Measurements from ENCODE around the gene MYOD1. TPM values are rescaled to one million over a fixed set of nuclear protein-coding genes. Genes with fewer than 3 reads are reported as not detected.

Gene MYOD1
- polyA plus RNA-seq, 1 experiment: not detected

GRCh38 chr11:17730137-17730536, 10.8 kb downstream of the MYOD1 start:
- Histone ChIP-seq H3K36me3 (ENCODE audit: control insufficient read depth, insufficient read depth, low read length) (no peaks in the 10 kb centered on the region), H3K4me3 (ENCODE audit: low read depth, low read length) (no peak overlapping the region), H3K27me3 (ENCODE audit: control insufficient read depth, insufficient read depth, low read length) (peaks cover 16% of the 10 kb centered on the region)
- TF ChIP-seq, protein P1, sequence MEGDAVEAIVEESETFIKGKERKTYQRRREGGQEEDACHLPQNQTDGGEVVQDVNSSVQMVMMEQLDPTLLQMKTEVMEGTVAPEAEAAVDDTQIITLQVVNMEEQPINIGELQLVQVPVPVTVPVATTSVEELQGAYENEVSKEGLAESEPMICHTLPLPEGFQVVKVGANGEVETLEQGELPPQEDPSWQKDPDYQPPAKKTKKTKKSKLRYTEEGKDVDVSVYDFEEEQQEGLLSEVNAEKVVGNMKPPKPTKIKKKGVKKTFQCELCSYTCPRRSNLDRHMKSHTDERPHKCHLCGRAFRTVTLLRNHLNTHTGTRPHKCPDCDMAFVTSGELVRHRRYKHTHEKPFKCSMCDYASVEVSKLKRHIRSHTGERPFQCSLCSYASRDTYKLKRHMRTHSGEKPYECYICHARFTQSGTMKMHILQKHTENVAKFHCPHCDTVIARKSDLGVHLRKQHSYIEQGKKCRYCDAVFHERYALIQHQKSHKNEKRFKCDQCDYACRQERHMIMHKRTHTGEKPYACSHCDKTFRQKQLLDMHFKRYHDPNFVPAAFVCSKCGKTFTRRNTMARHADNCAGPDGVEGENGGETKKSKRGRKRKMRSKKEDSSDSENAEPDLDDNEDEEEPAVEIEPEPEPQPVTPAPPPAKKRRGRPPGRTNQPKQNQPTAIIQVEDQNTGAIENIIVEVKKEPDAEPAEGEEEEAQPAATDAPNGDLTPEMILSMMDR (IDR thresholded peaks at IDR 0.05; ENCODE audit: insufficient read depth, low read depth, low read length): no peak
- no peak for DNase-seq (ENCODE audit: low read depth)
- CTCF ChIA-PET: interaction anchor here (1.0 to 21.3 kb wide), 29 partner anchors 8 to 375 kb away, joined by 3 to 533 read pairs (median 5); partner anchors contain the start of genes MYOD1 and SAAL1
- POLR2A ChIA-PET: no interaction called here

- H3K4me3 ChIP-seq (ENCODE audit: low read depth, low read length): no peak overlapping the region
- CTCF ChIA-PET: interaction anchor here (0.6 to 21.3 kb wide), 47 partner anchors 9 to 1000 kb away, joined by 3 to 533 read pairs (median 4); partner anchors contain the start of genes MYOD1 and SAAL1
- no peaks in the 10 kb centered on the region for H3K36me3 ChIP-seq (ENCODE audit: control insufficient read depth, insufficient read depth, low read length)
- POLR2A ChIA-PET: no interaction called here
- DNase-seq (ENCODE audit: low read depth): no peak
- H3K27me3 ChIP-seq (ENCODE audit: control insufficient read depth, insufficient read depth, low read length): peaks cover 17% of the 10 kb centered on the region
- TF ChIP-seq, protein P1 (IDR thresholded peaks at IDR 0.05; ENCODE audit: insufficient read depth, low read depth, low read length): peak; percentile 92
Measured at GRCh38 chr11:17730608-17731462, 11.5 kb downstream of the MYOD1 start.

DNA sequence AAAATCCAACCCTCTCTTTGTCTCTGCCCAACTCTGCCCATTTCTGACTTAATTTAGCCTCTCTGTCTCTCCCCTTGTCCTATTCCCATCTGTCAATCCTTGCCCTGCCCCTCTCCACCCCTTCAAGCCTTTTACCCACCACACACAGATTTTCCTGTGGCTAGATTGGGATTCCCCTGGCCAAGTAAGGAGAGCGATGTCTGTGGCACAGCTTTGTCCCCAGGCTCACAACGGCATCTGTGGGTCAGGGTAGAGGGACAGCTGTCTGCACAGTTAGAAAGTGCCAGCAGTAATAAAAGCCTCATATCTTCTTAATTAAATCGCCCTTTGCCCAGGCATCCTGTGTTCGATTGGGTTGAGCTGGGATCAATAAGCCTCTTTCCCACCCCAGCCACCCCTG, 13.9 kb downstream of the MYOD1 start:
- ChIA-PET CTCF (interaction anchor here (0.9 to 21.3 kb wide), 5 partner anchors 11 to 375 kb away, joined by 3 to 533 read pairs (median 4); no protein-coding TSS in a partner anchor), POLR2A (no interaction called here)
- H3K27me3 ChIP-seq (ENCODE audit: control insufficient read depth, insufficient read depth, low read length): peaks cover 34% of the 10 kb centered on the region
- H3K4me3 ChIP-seq (ENCODE audit: low read depth, low read length): no peak overlapping the region
- H3K36me3 ChIP-seq (ENCODE audit: control insufficient read depth, insufficient read depth, low read length): no peaks in the 10 kb centered on the region
- TF ChIP-seq, protein P1 (IDR thresholded peaks at IDR 0.05; ENCODE audit: insufficient read depth, low read depth, low read length): no peak
- DNase-seq (ENCODE audit: low read depth): no peak

DNA sequence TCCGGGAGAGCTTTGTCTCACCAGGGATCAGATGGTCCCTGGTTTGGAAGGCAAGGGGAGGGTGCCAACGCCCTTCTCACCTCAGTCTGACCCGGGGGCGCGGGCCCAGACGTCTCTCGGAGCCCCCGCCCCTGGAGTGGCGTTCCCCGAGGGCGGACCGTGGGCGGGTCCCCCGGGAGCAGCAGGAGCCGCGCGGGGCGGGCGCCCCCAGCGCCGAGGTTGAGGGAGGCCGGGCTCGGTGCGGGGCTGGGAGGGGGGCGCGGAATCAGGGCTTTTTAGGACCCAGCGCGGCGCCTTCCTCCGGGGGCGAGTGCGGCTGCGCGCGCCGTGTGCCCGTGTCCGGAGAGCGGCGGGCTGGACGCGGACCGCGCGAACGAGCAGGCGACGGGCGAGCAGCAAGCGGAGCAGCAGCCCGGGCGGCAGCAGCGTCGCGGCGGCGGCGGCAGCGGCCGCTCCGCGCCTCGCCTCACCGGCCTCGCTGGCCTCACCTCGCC, 15.1 kb downstream of the MYOD1 start, which contains the start of gene KCNC1:
KCNC1 (plus strand) TSS at position 364 of the 494 bp plus-strand sequence. CDS start 1,222 bp downstream, outside the sequence.
- no peak for DNase-seq (ENCODE audit: low read depth)
- Histone ChIP-seq H3K4me3 (ENCODE audit: low read depth, low read length) (peak within 1 kb of the TSS; percentile 22), H3K27me3 (ENCODE audit: control insufficient read depth, insufficient read depth, low read length) (peaks cover 35% of the 10 kb centered on the region), H3K36me3 (ENCODE audit: control insufficient read depth, insufficient read depth, low read length) (no peaks in the 10 kb centered on the region)
- POLR2A ChIA-PET: no interaction called here
- CTCF ChIA-PET: interaction anchor here (0.7 to 21.3 kb wide), 3 partner anchors 44 to 245 kb away, joined by 3 to 533 read pairs (median 4); no protein-coding TSS in a partner anchor
- TF ChIP-seq, protein P1 (IDR thresholded peaks at IDR 0.05; ENCODE audit: insufficient read depth, low read depth, low read length): no peak
